ENCODE measurements around the gene FADS1.

Gene FADS1

GRCh38 chr11:61833926-61834277 lies 17.1 kb upstream of the FADS1 start:
- Histone ChIP-seq H3K4me1 (ENCODE audit: control insufficient read depth, insufficient read depth, low read length) (peaks cover 13% of the 10 kb centered on the region), H3K4me3 (ENCODE audit: low read length) (no peak overlapping the region), H3K27ac (ENCODE audit: low read length) (peak overlapping the region; percentile 44), H3K9me3 (ENCODE audit: control insufficient read depth, insufficient read depth, low read length) (no peaks in the 10 kb centered on the region), H3K36me3 (ENCODE audit: control insufficient read depth, insufficient read depth, low read length) (peaks cover 14% of the 10 kb centered on the region), H3K27me3 (ENCODE audit: control insufficient read depth, insufficient read depth, low read length) (no peaks in the 10 kb centered on the region)
- no CpG with 5 or more reads among the region's 12 CpGs for WGBS (ENCODE audit: insufficient coverage, insufficient read length)
- no peak for DNase-seq (ENCODE audit: low read depth, low spot score)

GRCh38 chr11:61833471-61833870 lies 16.7 kb upstream of the FADS1 start:
- H3K27ac ChIP-seq (ENCODE audit: low read length): no peak overlapping the region
- no peaks in the 10 kb centered on the region for H3K9me3 ChIP-seq (ENCODE audit: control insufficient read depth, insufficient read depth, low read length)
- no peak overlapping the region for H3K4me3 ChIP-seq (ENCODE audit: low read length)
- no peak for DNase-seq (ENCODE audit: low read depth, low spot score)
- H3K27me3 ChIP-seq (ENCODE audit: control insufficient read depth, insufficient read depth, low read length): no peaks in the 10 kb centered on the region
- no CpG with 5 or more reads among the region's 11 CpGs for WGBS (ENCODE audit: insufficient coverage, insufficient read length)
- peaks cover 13% of the 10 kb centered on the region for H3K4me1 ChIP-seq (ENCODE audit: control insufficient read depth, insufficient read depth, low read length)
- H3K36me3 ChIP-seq (ENCODE audit: control insufficient read depth, insufficient read depth, low read length): peaks cover 9% of the 10 kb centered on the region

- no peak overlapping the region for H3K27ac ChIP-seq (ENCODE audit: low read length)
- no peak for DNase-seq (ENCODE audit: low read depth, low spot score)
- H3K4me1 ChIP-seq (ENCODE audit: control insufficient read depth, insufficient read depth, low read length): peaks cover 13% of the 10 kb centered on the region
These were observed 16.0 kb upstream of the FADS1 start for GRCh38 chr11:61832754-61833153.

GRCh38 chr11:61832207-61832606 lies 15.4 kb upstream of the FADS1 start:
- WGBS (ENCODE audit: insufficient coverage, insufficient read length): no CpG with 5 or more reads among the region's 4 CpGs
- Histone ChIP-seq H3K4me3 (ENCODE audit: low read length) (no peak overlapping the region), H3K4me1 (ENCODE audit: control insufficient read depth, insufficient read depth, low read length) (peaks cover 13% of the 10 kb centered on the region), H3K27ac (ENCODE audit: low read length) (no peak overlapping the region), H3K27me3 (ENCODE audit: control insufficient read depth, insufficient read depth, low read length) (no peaks in the 10 kb centered on the region), H3K36me3 (ENCODE audit: control insufficient read depth, insufficient read depth, low read length) (0 out of 2 replicates have a peak, but pooled peaks cover 5% of the 10 kb centered on the region), H3K9me3 (ENCODE audit: control insufficient read depth, insufficient read depth, low read length) (no peaks in the 10 kb centered on the region)
- DNase-seq (ENCODE audit: low read depth, low spot score): no peak

More at GRCh38 chr11:61832754-61833153, 16.0 kb upstream of the FADS1 start:
- Histone ChIP-seq H3K4me3 (ENCODE audit: low read length) (no peak overlapping the region), H3K36me3 (ENCODE audit: control insufficient read depth, insufficient read depth, low read length) (0 out of 2 replicates have a peak, but pooled peaks cover 5% of the 10 kb centered on the region), H3K9me3 (ENCODE audit: control insufficient read depth, insufficient read depth, low read length) (no peaks in the 10 kb centered on the region), H3K27me3 (ENCODE audit: control insufficient read depth, insufficient read depth, low read length) (no peaks in the 10 kb centered on the region)
- WGBS (ENCODE audit: insufficient coverage, insufficient read length): no CpG with 5 or more reads among the region's 7 CpGs

GRCh38 chr11:61830237-61831105 lies 13.7 kb upstream of the FADS1 start:
- H3K36me3 ChIP-seq (ENCODE audit: control insufficient read depth, insufficient read depth, low read length): 0 out of 2 replicates have a peak, but pooled peaks cover 5% of the 10 kb centered on the region
- peaks cover 13% of the 10 kb centered on the region for H3K4me1 ChIP-seq (ENCODE audit: control insufficient read depth, insufficient read depth, low read length)
- no CpG with 5 or more reads among the region's 8 CpGs for WGBS (ENCODE audit: insufficient coverage, insufficient read length)
- H3K4me3 ChIP-seq (ENCODE audit: low read length): no peak overlapping the region; the same call in 1 of the 2 replicates
- H3K27me3 ChIP-seq (ENCODE audit: control insufficient read depth, insufficient read depth, low read length): no peaks in the 10 kb centered on the region
- DNase-seq (ENCODE audit: low read depth, low spot score): no peak
- no peaks in the 10 kb centered on the region for H3K9me3 ChIP-seq (ENCODE audit: control insufficient read depth, insufficient read depth, low read length)
- no peak overlapping the region for H3K27ac ChIP-seq (ENCODE audit: low read length)

DNA sequence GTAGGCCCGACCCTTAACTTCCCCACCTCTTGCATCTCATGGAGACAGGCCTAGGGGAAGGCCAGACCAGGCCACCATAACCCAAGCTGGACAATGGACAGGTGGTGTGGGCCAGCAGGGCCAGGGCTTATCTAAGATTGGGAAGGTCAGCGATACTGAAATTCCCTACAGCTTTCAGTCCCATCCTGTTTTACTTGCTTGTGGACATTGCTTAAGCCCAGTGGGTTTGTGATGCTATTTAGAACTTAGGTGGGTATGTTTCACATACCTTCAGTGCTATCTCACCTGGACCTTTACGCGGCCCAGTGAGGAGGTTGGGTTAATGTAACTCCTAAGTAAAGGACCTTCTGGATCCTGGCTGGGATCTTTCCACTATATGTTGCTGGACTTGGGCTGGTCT lies 13.0 kb upstream of the FADS1 start:
- no peaks in the 10 kb centered on the region for H3K27me3 ChIP-seq (ENCODE audit: control insufficient read depth, insufficient read depth, low read length)
- peak overlapping the region; percentile 68 for H3K4me3 ChIP-seq (ENCODE audit: low read length)
- 0 out of 2 replicates have a peak, but pooled peaks cover 5% of the 10 kb centered on the region for H3K36me3 ChIP-seq (ENCODE audit: control insufficient read depth, insufficient read depth, low read length)
- H3K9me3 ChIP-seq (ENCODE audit: control insufficient read depth, insufficient read depth, low read length): no peaks in the 10 kb centered on the region
- no peak overlapping the region for H3K27ac ChIP-seq (ENCODE audit: low read length)
- WGBS (ENCODE audit: insufficient coverage, insufficient read length): no CpG with 5 or more reads among the region's 4 CpGs
- DNase-seq (ENCODE audit: low read depth, low spot score): no peak
- H3K4me1 ChIP-seq (ENCODE audit: control insufficient read depth, insufficient read depth, low read length): peaks cover 13% of the 10 kb centered on the region

- H3K4me1 ChIP-seq (ENCODE audit: control insufficient read depth, insufficient read depth, low read length): peaks cover 8% of the 10 kb centered on the region
- no peak for DNase-seq (ENCODE audit: low read depth, low spot score)
- no CpG with 5 or more reads among the region's 55 CpGs for WGBS (ENCODE audit: insufficient coverage, insufficient read length)
- 0 out of 2 replicates have a peak, but pooled peaks cover 5% of the 10 kb centered on the region for H3K36me3 ChIP-seq (ENCODE audit: control insufficient read depth, insufficient read depth, low read length)
- no peaks in the 10 kb centered on the region for H3K27me3 ChIP-seq (ENCODE audit: control insufficient read depth, insufficient read depth, low read length)
- H3K27ac ChIP-seq (ENCODE audit: low read length): no peak overlapping the region
- no peaks in the 10 kb centered on the region for H3K9me3 ChIP-seq (ENCODE audit: control insufficient read depth, insufficient read depth, low read length)
- H3K4me3 ChIP-seq (ENCODE audit: low read length): peak overlapping the region; percentile 68
These were observed 12.0 kb upstream of the FADS1 start for GRCh38 chr11:61828629-61829407.

- Histone ChIP-seq H3K4me3 (ENCODE audit: low read length) (peak overlapping the region; percentile 68), H3K27me3 (ENCODE audit: control insufficient read depth, insufficient read depth, low read length) (no peaks in the 10 kb centered on the region), H3K9me3 (ENCODE audit: control insufficient read depth, insufficient read depth, low read length) (no peaks in the 10 kb centered on the region), H3K4me1 (ENCODE audit: control insufficient read depth, insufficient read depth, low read length) (peaks cover 4% of the 10 kb centered on the region), H3K27ac (ENCODE audit: low read length) (no peak overlapping the region), H3K36me3 (ENCODE audit: control insufficient read depth, insufficient read depth, low read length) (no peaks in the 10 kb centered on the region)
- no CpG with 5 or more reads among the region's 16 CpGs for WGBS (ENCODE audit: insufficient coverage, insufficient read length)
- DNase-seq (ENCODE audit: low read depth, low spot score): no peak
These were observed 11.5 kb upstream of the FADS1 start for GRCh38 chr11:61828379-61828628.

GRCh38 chr11:61827571-61828378 lies 11.0 kb upstream of the FADS1 start, which contains the start of gene FADS2:
Gene FADS2 (plus strand): TSS chr11:61828300. CDS start chr11:61828391, 91 bp downstream.
- no peaks in the 10 kb centered on the region for H3K36me3 ChIP-seq (ENCODE audit: control insufficient read depth, insufficient read depth, low read length)
- no CpG with 5 or more reads among the region's 83 CpGs for WGBS (ENCODE audit: insufficient coverage, insufficient read length)
- peak within 1 kb of the TSS; percentile 15 for H3K27ac ChIP-seq (ENCODE audit: low read length)
- no peaks in the 10 kb centered on the region for H3K9me3 ChIP-seq (ENCODE audit: control insufficient read depth, insufficient read depth, low read length)
- H3K27me3 ChIP-seq (ENCODE audit: control insufficient read depth, insufficient read depth, low read length): no peaks in the 10 kb centered on the region
- peaks cover 2% of the 10 kb centered on the region for H3K4me1 ChIP-seq (ENCODE audit: control insufficient read depth, insufficient read depth, low read length)
- peak within 1 kb of the TSS; percentile 68 for H3K4me3 ChIP-seq (ENCODE audit: low read length)
- peak; percentile 74 for DNase-seq (ENCODE audit: low read depth, low spot score)
